Activated CD8-positive, alpha-beta memory T cell treated with anti-CD3 and anti-CD28 coated beads, Interleukin-2, amount 50 U/mL, for 48 hours (primary cell): ENCODE results near the gene ABL1.
"Not testable (repeated sequence)": the region's sequence is repeated elsewhere in the genome, so short reads cannot be mapped to it uniquely, and the experiment has no call there.

ENCODE experiments used
- DNase-seq: peaks from one replicate; pipeline ENCODE4 v3.0.0-alpha.2; 2020

The ABL1 gene

GRCh38 chr9:130905902-130906734 is 71.1 kb downstream of the ABL1 start:
- no peak for DNase-seq

- no peak for DNase-seq
Measured at GRCh38 chr9:130906735-130907416, 71.8 kb downstream of the ABL1 start.

GRCh38 chr9:130908146-130908877 is 73.3 kb downstream of the ABL1 start:
- no peak for DNase-seq

DNA sequence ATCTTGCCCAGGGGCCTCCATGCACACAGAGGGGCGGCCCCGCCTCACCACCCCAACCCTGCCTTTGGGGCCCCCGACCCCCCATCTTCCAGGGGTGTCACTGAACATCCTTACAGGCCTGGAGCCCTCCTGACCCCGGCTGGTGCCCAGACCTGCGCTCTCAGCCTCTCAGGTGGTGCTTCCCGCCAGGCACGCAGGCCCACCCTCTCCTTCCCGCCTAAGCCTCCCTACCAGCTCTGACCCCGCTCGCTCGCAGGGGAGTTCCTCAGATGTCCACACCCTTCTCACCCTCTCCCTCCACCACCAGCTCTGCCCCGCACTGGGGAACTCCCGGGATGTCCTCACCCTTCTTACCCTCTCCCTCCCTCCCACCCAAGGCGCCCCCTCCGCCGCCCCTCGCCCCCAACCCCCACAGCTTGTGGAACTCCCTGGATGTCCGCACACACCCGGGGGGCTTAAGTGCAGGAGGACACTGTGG is 73.9 kb downstream of the ABL1 start:
- DNase-seq, result no peak

GRCh38 chr9:130910041-130910440 is 75.0 kb downstream of the ABL1 start:
- DNase-seq, result not testable (repeated sequence)

DNA sequence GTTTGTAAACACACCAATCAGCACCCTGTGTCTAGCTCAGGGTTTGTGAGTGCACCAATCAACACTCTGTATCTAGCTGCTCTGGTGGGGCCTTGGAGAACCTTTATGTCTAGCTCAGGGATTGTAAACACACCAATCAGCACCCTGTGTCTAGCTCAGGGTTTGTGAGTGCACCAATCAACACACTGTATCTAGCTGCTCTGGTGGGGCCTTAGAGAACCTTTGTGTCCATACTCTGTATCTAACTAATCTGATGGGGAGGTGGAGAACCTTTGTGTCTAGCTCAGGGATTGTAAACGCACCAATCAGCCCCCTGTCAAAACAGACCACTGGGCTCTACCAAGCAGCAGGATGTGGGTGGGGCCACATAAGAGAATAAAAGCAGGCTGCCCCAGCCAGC is 75.6 kb downstream of the ABL1 start:
- DNase-seq, result not testable (repeated sequence)

DNA sequence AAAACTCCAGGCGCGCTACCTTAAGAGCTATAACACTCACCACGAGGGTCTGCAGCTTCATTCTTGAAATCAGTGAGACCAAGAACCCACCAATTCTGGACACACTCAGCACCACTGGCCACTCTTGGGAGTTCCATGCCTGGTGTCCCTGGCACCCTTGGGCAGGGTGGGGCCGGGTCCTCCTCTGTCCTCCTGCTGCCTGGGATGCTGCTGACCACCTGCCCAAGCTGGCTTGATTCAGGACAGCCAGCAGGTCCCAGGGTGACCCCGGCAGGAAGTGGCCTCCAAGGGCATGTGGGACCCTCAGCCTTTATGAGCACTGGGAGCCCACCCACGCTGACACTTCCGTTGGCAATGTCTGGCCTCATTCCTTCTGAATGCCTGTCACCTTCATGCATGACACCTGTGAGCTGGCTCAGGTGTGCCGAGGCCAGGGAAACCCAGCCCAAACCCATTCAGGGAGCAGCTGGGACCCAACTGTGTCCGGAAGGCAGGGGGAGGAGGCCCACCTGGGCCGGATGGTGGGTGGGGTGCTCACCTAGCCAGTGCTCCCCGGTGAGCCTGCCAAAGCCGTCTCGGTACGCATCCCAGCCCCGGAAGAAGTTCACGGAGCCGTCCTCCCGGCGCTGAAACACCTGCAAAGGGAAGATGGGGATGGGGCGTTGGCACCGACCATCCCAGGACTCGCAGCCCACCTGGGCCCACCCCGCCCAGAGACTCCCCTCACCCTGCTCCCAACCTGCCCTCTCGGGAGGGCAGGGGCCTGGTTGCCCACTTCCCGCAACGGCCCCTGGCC is 76.4 kb downstream of the ABL1 start:
- DNase-seq, result no peak

- DNase-seq, result no peak
Measured at GRCh38 chr9:130912932-130913598, 78.0 kb downstream of the ABL1 start.

- DNase-seq, result no peak
Measured at GRCh38 chr9:130913599-130914416, 78.8 kb downstream of the ABL1 start.

GRCh38 chr9:130914417-130915095 is 79.5 kb downstream of the ABL1 start:
- no peak for DNase-seq

DNA sequence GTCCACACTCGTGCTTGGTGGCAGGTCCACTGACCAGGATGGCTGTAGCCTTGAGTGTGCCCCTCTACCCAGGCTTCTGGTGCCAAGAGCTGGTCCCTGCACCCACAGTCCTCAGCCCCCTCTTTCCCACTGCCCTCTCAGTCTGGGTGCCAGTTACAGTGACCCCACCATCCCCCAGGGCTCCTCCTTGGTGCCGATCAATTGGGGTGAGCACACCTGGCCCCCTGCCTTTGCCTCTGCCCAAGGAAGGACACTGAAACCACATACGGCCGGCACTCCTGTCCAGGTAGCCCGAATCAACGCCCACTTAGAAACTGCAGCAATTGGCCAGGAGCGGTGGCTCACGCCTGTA is 80.0 kb downstream of the ABL1 start:
- no peak for DNase-seq

DNA sequence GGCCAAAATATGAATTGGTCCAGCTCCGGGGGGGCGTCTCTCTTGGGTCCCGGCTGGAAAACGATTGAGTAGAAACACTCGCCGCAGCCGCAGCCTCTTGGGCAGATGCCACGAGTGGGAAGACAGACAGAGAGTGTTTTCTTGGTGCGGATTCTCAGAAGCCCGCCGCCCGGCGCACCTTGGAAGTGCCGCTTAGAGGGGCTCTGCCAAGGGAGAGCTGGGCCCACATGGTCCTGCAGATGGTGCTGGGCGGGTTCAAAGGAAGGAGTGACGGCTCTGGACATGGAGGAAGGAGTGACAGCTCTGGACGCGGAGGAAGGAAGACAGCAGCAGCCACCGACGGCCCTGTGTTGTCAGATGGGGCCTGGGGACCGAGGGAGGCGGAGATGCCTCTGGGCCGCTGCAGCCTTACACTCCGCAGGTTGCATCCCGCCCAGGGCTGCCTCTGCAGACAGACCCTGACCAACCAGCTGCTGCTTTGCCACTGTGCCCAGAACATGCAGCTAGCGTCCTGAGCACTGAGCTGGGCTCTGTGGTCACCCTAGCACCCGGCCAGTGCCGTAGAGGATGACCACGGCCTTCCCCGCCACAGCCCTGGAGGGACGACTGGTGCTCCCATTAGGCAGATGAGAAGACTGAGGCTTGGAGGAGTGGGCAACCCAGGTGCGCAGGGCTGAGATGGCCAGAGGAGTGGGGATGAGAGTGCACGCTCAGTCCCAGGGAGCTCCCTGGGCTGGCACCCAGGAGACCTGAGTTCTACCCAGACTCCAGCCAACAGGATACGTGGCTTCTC is 82.3 kb downstream of the ABL1 start:
- DNase-seq, result no peak

DNA sequence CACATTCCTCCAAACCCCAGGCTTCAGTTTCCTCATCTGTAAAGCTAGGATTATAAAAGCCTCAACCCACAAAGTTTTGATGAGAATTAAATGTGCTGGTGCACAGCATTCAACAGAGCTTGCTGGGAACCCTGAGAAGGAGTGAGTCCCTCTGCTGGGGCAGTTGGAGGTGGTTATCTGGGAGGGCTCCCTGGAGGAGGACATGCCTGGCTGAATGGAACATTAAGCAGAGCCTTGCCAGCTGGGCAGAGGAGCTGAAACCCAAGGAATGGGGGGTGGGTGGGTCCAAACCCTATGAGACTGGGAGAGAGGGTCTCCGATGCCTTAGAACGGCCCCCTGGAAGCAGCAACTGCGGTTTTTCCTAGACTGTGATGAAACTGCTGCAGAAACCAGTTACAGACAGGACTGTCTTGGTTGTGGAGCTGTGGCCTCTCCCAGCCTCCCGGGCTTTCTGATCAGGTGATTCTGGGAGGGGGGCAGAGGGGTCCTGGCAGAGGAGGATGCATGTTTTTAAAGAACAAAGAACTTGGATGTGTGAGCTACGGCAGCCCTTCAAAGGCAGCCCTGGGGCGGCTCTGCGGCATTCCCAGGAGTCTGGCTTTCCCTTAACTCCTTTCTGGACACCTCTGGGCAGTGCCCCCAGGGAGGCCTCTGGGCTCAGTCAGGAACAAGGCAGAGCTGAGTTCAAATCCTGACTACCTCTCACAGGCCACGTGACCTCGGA is 83.2 kb downstream of the ABL1 start:
- DNase-seq, result no peak

DNA sequence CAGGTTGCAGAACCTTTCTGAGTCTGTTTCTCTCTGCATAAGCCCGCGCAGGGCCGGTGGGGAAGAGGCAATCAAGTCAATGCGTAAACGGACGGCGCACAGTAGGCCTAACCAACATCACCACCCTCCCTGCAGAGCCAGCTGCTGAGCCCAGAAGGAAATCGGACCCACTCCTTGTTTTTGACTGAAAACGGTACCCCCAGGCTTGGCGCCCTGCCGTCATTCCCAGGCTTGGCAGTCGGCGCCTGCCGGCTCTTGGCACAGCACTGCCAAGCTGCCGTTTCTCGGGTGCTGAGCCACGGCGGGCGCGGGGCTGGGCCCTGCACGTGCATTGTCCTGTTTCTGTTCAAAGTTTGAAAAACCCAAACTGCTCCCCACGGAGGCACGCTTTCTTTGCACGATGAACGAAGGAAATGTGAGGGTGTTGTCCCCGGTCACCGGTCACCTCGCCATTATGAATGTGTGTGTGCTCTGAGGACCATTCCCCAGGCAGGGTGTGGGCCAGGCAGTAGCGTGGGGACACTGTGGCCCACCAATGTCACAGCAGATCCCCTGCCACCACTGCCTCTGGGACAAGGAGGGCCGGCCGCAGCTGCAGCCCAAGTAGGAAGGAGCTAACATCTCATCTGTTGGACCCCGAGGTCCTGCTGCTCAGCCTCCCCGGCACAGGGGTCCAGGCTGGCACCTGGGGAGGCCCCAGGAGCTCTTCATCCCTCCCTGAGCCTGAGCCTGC is 83.9 kb downstream of the ABL1 start:
- no peak for DNase-seq

GRCh38 chr9:130919559-130920145 is 84.6 kb downstream of the ABL1 start:
- no peak for DNase-seq

DNA sequence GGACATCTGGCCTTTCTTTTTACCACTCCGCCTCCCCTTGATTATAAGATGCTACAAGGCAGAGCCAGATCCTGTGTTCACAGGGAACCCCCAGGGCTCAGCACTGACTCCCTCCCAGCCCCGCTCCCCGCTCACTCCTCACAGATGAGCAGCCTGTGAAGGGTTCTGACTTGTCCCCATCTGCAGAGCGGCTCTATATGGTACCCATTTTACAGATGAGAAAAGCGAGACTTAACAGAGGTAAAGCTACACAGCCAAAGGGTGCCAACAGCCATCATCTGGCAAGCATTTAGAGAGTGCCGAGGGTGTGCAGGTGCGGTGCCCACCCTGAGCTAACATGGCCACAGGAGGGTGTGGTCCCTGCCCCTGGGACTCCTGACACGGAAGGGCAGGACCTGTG is 85.2 kb downstream of the ABL1 start:
- no peak for DNase-seq

GRCh38 chr9:130920762-130921299 is 85.8 kb downstream of the ABL1 start:
- DNase-seq, result no peak
